ENCODE measurements around the gene ELP2. TPM values are rescaled to one million over a fixed set of nuclear protein-coding genes. Genes with fewer than 3 reads are reported as not detected.

Gene ELP2
- total and polyA plus RNA-seq, 12 donors: 27.4 to 150 (median 67.1) TPM

- peaks cover 13 to 17% of the 10 kb centered on the region in 2 donors for H3K4me1 ChIP-seq (replicated peaks in 1 of 2)
- WGBS, 4 donors: 20 to 47% (median 23%) methylated on average over 21 to 43 of the region's 43 CpGs
- H3K27me3 ChIP-seq: no peaks in the 10 kb centered on the region
- intact Hi-C loops (cut with DNase I): no loop called here
- TF ChIP-seq POLR2A (IDR thresholded peaks at IDR 0.05) (peak; percentile 4 to 73), CTCF (IDR thresholded peaks at IDR 0.05) (no peak)
- H3K9me3 ChIP-seq (replicated peaks in 1 of 3): no peaks in the 10 kb centered on the region
- DNase-seq: peak; percentile 75 to 94 (median 91)
- H3K27ac ChIP-seq: peak overlapping the region; percentile 66 to 91 (median 84)
- H3K36me3 ChIP-seq (replicated peaks in 1 of 2): no peaks in the 10 kb centered on the region
- peak overlapping the region; percentile 52 to 74 (median 60) for H3K4me3 ChIP-seq
Measured at GRCh38 chr18:36187826-36188721, 58.4 kb downstream of the ELP2 start.

DNA sequence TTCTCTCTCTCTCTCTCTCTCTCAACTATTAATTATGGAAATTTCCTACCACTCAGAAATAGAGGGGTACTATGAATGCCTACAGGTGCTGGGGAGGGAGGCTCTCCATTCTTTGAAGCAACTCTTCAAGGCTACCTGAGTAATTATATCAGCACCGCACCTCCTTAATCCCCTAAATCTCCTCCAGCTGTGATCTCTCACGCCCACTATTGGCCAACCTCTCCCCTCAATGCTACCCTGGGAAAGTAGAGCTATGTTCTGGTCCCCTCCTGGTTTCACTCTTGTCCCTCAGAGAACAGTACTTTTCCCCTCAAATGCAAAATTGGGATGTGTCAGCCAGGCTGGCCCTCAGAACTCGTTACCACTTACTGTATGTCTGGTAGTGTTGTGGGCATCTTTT, 59.2 kb downstream of the ELP2 start:
- peak in 1 of 7 donors; percentile 11 for DNase-seq
- WGBS, 4 donors: 41 to 72% (median 54%) methylated on average over 3 of the region's 3 CpGs
- intact Hi-C loops (cut with DNase I): no loop called here

DNA sequence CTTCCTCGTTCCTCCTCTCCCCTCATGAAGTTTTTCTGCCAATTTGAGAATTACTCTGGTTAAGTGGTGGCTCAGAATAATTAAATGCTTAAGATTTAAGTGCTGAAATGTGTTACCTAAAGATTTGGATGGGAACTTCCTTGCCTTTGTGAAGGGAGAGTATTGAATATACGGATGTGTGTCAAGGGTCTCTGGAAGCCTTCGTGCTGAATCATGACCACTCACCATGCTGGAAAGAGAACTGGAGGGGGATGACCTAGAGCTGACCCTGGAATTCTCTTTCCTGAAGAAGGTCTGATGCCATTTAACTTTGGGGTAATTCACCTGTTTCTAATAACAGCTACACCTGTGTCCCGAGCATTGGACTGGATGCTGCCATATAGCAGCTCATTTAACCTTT, 59.8 kb downstream of the ELP2 start:
- no peak for DNase-seq
- Histone ChIP-seq H3K4me1 (replicated peaks in 1 of 2) (peaks cover 13 to 17% of the 10 kb centered on the region in 2 donors), H3K27me3 (no peaks in the 10 kb centered on the region), H3K27ac (peak overlapping the region in 1 of 5 donors; percentile 91), H3K9me3 (replicated peaks in 1 of 3) (no peaks in the 10 kb centered on the region), H3K36me3 (replicated peaks in 1 of 2) (no peaks in the 10 kb centered on the region), H3K4me3 (peak overlapping the region in 1 of 4 donors; percentile 20)
- intact Hi-C loops (cut with DNase I): no loop called here
- 54 to 60% (median 57%) methylated on average over 4 of the region's 4 CpGs for WGBS, 4 donors
- TF ChIP-seq CTCF (IDR thresholded peaks at IDR 0.05): no peak

More for the DNA sequence above, 59.2 kb downstream of the ELP2 start:
- TF ChIP-seq CTCF (IDR thresholded peaks at IDR 0.05): no peak
- TF ChIP-seq POLR2A (IDR thresholded peaks at IDR 0.05): no peak
- no peaks in the 10 kb centered on the region for H3K36me3 ChIP-seq (replicated peaks in 1 of 2)
- peaks cover 13 to 17% of the 10 kb centered on the region in 2 donors for H3K4me1 ChIP-seq (replicated peaks in 1 of 2)
- H3K27me3 ChIP-seq: no peaks in the 10 kb centered on the region
- H3K9me3 ChIP-seq (replicated peaks in 1 of 3): no peaks in the 10 kb centered on the region
- peak overlapping the region in 4 of 5 donors; percentile 76 to 91 (median 86) for H3K27ac ChIP-seq
- peak overlapping the region in 1 of 4 donors; percentile 20 for H3K4me3 ChIP-seq

DNA sequence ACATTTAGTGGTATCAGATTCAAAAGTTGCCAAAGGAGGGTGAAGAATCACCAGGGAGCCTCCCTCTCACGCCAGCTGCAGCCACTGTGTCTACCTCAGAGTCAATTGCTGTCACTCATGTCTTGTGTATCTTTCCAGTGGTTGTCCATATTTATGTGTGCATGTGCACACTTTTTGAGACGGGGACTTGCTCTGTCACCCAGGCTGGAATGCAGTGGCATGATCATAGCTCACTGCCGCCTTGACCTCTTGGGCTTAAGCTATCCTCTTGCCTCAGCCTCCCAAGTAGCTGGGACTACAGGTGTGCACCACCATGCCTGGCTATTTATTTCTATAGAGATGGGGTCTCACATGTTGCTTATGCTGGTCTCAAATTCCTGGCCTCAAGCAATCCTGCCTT, 61.6 kb downstream of the ELP2 start:
- Histone ChIP-seq H3K4me1 (replicated peaks in 1 of 2) (peaks cover 13 to 17% of the 10 kb centered on the region in 2 donors), H3K36me3 (replicated peaks in 1 of 2) (no peaks in the 10 kb centered on the region), H3K9me3 (replicated peaks in 1 of 3) (no peaks in the 10 kb centered on the region), H3K27me3 (no peaks in the 10 kb centered on the region), H3K4me3 (no peak overlapping the region), H3K27ac (no peak overlapping the region)
- intact Hi-C loops (cut with DNase I): no loop called here
- 88 to 100% (median 95%) methylated on average over 1 to 3 of the region's 3 CpGs for WGBS, 4 donors
- DNase-seq: no peak
- no peak for TF ChIP-seq POLR2A (IDR thresholded peaks at IDR 0.05)
- no peak for TF ChIP-seq CTCF (IDR thresholded peaks at IDR 0.05)

Data from adrenal gland (tissue), 12 donors.